ENCODE measurements around the gene YY1AP1. TPM values are rescaled to one million over a fixed set of nuclear protein-coding genes. Genes with fewer than 3 reads are reported as not detected.

YY1AP1 gene
- total RNA-seq, 1 experiment from 2014 or later: 40.3 TPM

- TF ChIP-seq CTCF (IDR thresholded peaks at IDR 0.05 in 2 of 3, conservative IDR thresholded peaks at IDR 0.05 in 1 of 3; ENCODE audit: borderline replicate concordance in 1 of 3, insufficient read depth in 1 of 3, low read depth in 2 of 3, low read length in 2 of 3): no peak
- no peak for TF ChIP-seq POLR2A (IDR thresholded peaks at IDR 0.05; ENCODE audit: borderline replicate concordance, extremely low read depth, insufficient read depth, insufficient read length)
- TF ChIP-seq REST (IDR thresholded peaks at IDR 0.05; ENCODE audit: low read depth): no peak
Measured at GRCh38 chr1:155649676-155650075, 38.9 kb downstream of the YY1AP1 start (continued).

GRCh38 chr1:155648207-155649147 is 40.1 kb downstream of the YY1AP1 start:
- POLR2A ChIA-PET: no interaction called here
- peak overlapping the region; percentile 46 for H3K9ac ChIP-seq (ENCODE audit: low read length)
- BruUV-seq (replicated peaks): no TSS peak
- TF ChIP-seq ATF3 (IDR thresholded peaks at IDR 0.05) (no peak), POLR2AphosphoS5 (IDR thresholded peaks at IDR 0.05; ENCODE audit: low read depth, low read length) (peak; percentile 34; the same call in 1 of the 2 replicates), ZNF274 (IDR thresholded peaks at IDR 0.05; ENCODE audit: low read depth, low read length) (no peak), SIN3A (IDR thresholded peaks at IDR 0.05; ENCODE audit: low read depth) (no peak), CTCF (IDR thresholded peaks at IDR 0.05 in 2 of 3, conservative IDR thresholded peaks at IDR 0.05 in 1 of 3; ENCODE audit: borderline replicate concordance in 1 of 3, insufficient read depth in 1 of 3, low read depth in 2 of 3, low read length in 2 of 3) (peak; percentile 55 to 69 (median 65); a peak in 5 of 6 replicates), MAX (IDR thresholded peaks at IDR 0.05) (no peak), RAD21 (IDR thresholded peaks at IDR 0.05; ENCODE audit: low read depth) (peak; percentile 87), ELF1 (IDR thresholded peaks at IDR 0.05; ENCODE audit: borderline replicate concordance, low read depth) (no peak; the same call in 1 of the 2 replicates), FOSL1 (IDR thresholded peaks at IDR 0.05; ENCODE audit: low read depth) (peak; percentile 81), ZFX (IDR thresholded peaks at IDR 0.05) (no peak), SRF (IDR thresholded peaks at IDR 0.05; ENCODE audit: low read depth) (no peak), SP1 (IDR thresholded peaks at IDR 0.05; ENCODE audit: low read depth) (peak; percentile 28; the same call in 1 of the 2 replicates), JUND (IDR thresholded peaks at IDR 0.05) (peak; percentile 67; the same call in 1 of the 2 replicates)

More at GRCh38 chr1:155648207-155649147, 40.1 kb downstream of the YY1AP1 start:
- H3K27me3 ChIP-seq (ENCODE audit: insufficient read depth, low read length): no peaks in the 10 kb centered on the region
- intact Hi-C loops (cut with micrococcal nuclease): no loop called here
- no peaks in the 10 kb centered on the region for H3K9me2 ChIP-seq (ENCODE audit: insufficient read depth)
- peak overlapping the region; percentile 54; the same call in 1 of the 2 replicates for H3K27ac ChIP-seq (ENCODE audit: low read depth, low read length)
- no peaks in the 10 kb centered on the region for H4K20me1 ChIP-seq (ENCODE audit: insufficient read depth)
- ATAC-seq (peak; percentile 78), DNase-seq (ENCODE audit: low read depth, low spot score) (peak; percentile 60)
- CTCF ChIA-PET: interaction anchor here (0.6 to 1.9 kb wide), 4 partner anchors 10 to 475 kb away, joined by 3 to 5 read pairs (median 4); partner anchors contain the start of genes KRTCAP2 and TRIM46
- RAD21 ChIA-PET (ENCODE audit: low non-redundant PET in 1 of 2, low total read pairs in 2 of 2, uncharacterized antibody in 2 of 2, unreplicated experiment in 2 of 2): interaction anchor here in 1 of 2 experiments (0.7 kb wide), 1 partner anchor 48 kb away, joined by 3 read pairs; no protein-coding TSS in a partner anchor
- H3K9me3 ChIP-seq (ENCODE audit: control insufficient read depth in 1 of 2, insufficient read depth in 1 of 2, low read depth in 1 of 2, low read length in 2 of 2): peaks cover 0 to 7% of the 10 kb centered on the region in 2 experiments; a peak in 1 of 4 replicates
- H3K4me3 ChIP-seq (replicated peaks in 1 of 2; ENCODE audit: low read depth in 1 of 2, low read length in 2 of 2): peak overlapping the region in 1 of 2 experiments; percentile 44; a peak in 3 of 4 replicates
- peak overlapping the region; percentile 89 for H2AFZ ChIP-seq (ENCODE audit: low read depth, low read length, poor library complexity, severe bottlenecking)
- no peaks in the 10 kb centered on the region for H3K36me3 ChIP-seq (ENCODE audit: control insufficient read depth in 1 of 2, insufficient read depth in 2 of 2, low read length in 2 of 2)
- H3K4me2 ChIP-seq (ENCODE audit: low read length): peak overlapping the region; percentile 73
- no peaks in the 10 kb centered on the region for H3K79me2 ChIP-seq (ENCODE audit: insufficient read depth, low read length)
- H3K4me1 ChIP-seq (ENCODE audit: control insufficient read depth in 1 of 2, insufficient read depth in 2 of 2, low read length in 2 of 2): peaks cover 26 to 39% of the 10 kb centered on the region in 2 experiments
